Loucy (cell line): Measurements from ENCODE around the gene PPP1R37.

Experiments
- EZH2phosphoT487 ChIP-seq: fragments of 200-600 bp; IDR thresholded peaks from 2 replicates; pipeline ENCODE4 v1.6.1; 2018; ENCODE audit warnings: antibody characterized with exemption, mild to moderate bottlenecking, moderate library complexity, borderline replicate concordance
- TF ChIP-seq, protein P1 (sequence below): fragments of 200-600 bp; sonication (generic); conservative IDR thresholded peaks from 2 replicates; pipeline ENCODE4 v1.5.1; 2014; ENCODE audit warnings: mild to moderate bottlenecking, antibody characterized with exemption, low read length

GRCh38 chr19:45110851-45111266, 17.9 kb downstream of the PPP1R37 start:
- TF ChIP-seq, protein P1, sequence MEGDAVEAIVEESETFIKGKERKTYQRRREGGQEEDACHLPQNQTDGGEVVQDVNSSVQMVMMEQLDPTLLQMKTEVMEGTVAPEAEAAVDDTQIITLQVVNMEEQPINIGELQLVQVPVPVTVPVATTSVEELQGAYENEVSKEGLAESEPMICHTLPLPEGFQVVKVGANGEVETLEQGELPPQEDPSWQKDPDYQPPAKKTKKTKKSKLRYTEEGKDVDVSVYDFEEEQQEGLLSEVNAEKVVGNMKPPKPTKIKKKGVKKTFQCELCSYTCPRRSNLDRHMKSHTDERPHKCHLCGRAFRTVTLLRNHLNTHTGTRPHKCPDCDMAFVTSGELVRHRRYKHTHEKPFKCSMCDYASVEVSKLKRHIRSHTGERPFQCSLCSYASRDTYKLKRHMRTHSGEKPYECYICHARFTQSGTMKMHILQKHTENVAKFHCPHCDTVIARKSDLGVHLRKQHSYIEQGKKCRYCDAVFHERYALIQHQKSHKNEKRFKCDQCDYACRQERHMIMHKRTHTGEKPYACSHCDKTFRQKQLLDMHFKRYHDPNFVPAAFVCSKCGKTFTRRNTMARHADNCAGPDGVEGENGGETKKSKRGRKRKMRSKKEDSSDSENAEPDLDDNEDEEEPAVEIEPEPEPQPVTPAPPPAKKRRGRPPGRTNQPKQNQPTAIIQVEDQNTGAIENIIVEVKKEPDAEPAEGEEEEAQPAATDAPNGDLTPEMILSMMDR: no peak
- TF ChIP-seq EZH2phosphoT487: no peak
